ENCODE measurements around the gene ATP11A.

ATP11A gene

GRCh38 chr13:112931028-112931934, 241.4 kb downstream of the ATP11A start:
- peak; percentile 86 for DNase-seq (ENCODE audit: low spot score)

- DNase-seq (ENCODE audit: low spot score), result no peak
These were observed 243.1 kb downstream of the ATP11A start for GRCh38 chr13:112932971-112933370.

- DNase-seq (ENCODE audit: low spot score), result no peak
These were observed 243.8 kb downstream of the ATP11A start for GRCh38 chr13:112933649-112934048.

GRCh38 chr13:112934078-112934477, 244.2 kb downstream of the ATP11A start:
- DNase-seq (ENCODE audit: low spot score), result no peak
